Neural progenitor cell (in vitro differentiated cells): ENCODE data around the gene ASPHD1. TPM values are rescaled to one million over a fixed set of nuclear protein-coding genes. Genes with fewer than 3 reads are reported as not detected.
A peak's percentile ranks its signal among the peaks of the same experiment; 100 is the strongest.

Experiments used
- DNase-seq: peaks from one replicate; pipeline ENCODE4 v3.0.0-alpha.2; 2016; ENCODE audit warnings: low spot score
- H2AFZ ChIP-seq: fragments of 200-600 bp; sonication (generic); replicated peaks from 2 replicates; pipeline ENCODE4 v1.6.1; 2016; ENCODE audit warnings: antibody characterized with exemption
- H3F3A ChIP-seq: fragments of 200-600 bp; sonication (generic); 2 replicates; pipeline ENCODE4 v1.6.1; 2016; ENCODE audit warnings: antibody characterized with exemption, low read depth
- H3K27ac ChIP-seq: fragments of 200-600 bp; sonication (generic); 2 replicates; pipeline ENCODE4 v1.5.1; 2016; ENCODE audit warnings: mild to moderate bottlenecking
- H3K27me3 ChIP-seq: fragments of 200-600 bp; sonication (generic); 2 replicates; pipeline ENCODE4 v1.6.1; 2016; ENCODE audit warnings: mild to moderate bottlenecking, moderate library complexity
- H3K36me3 ChIP-seq: fragments of 200-600 bp; sonication (generic); 2 replicates; pipeline ENCODE4 v1.5.1; 2016
- H3K4me1 ChIP-seq: fragments of 200-600 bp; sonication (generic); 2 replicates; pipeline ENCODE4 v1.6.1; 2016; ENCODE audit warnings: mixed run types
- H3K4me2 ChIP-seq: fragments of 200-600 bp; sonication (generic); 2 replicates; pipeline ENCODE4 v1.6.1; 2016
- H3K4me3 ChIP-seq: fragments of 200-600 bp; sonication (generic); 2 replicates; pipeline ENCODE4 v1.5.1; 2016
- H3K79me2 ChIP-seq: fragments of 200-600 bp; sonication (generic); 2 replicates; pipeline ENCODE4 v1.6.1; 2016; ENCODE audit warnings: low read depth
- H3K9ac ChIP-seq: fragments of 200-600 bp; sonication (generic); 2 replicates; pipeline ENCODE4 v1.6.1; 2016
- H3K9me3 ChIP-seq: fragments of 200-600 bp; sonication (generic); 2 replicates; pipeline ENCODE4 v1.5.1; 2016; ENCODE audit warnings: low read depth
- H4K20me1 ChIP-seq: fragments of 200-600 bp; sonication (generic); 2 replicates; pipeline ENCODE4 v1.6.1; 2016; ENCODE audit warnings: low read depth
- H3K27ac Mint-ChIP-seq: 3 replicates; pipeline ENCODE4 v1.8.0; 2021; ENCODE audit warnings: mixed read lengths
- H3K27me3 Mint-ChIP-seq: 2 replicates; pipeline ENCODE4 v1.8.0; 2022; ENCODE audit warnings: low read depth, mild to moderate bottlenecking, inconsistent platforms, moderate library complexity, mixed read lengths; ENCODE audit not compliant: insufficient read depth
- H3K36me3 Mint-ChIP-seq: 3 replicates; pipeline ENCODE4 v1.8.0; 2021; ENCODE audit warnings: mixed read lengths
- H3K4me1 Mint-ChIP-seq: 3 replicates; pipeline ENCODE4 v1.8.0; 2021; ENCODE audit warnings: mixed read lengths
- H3K4me3 Mint-ChIP-seq: 3 replicates; pipeline ENCODE4 v1.8.0; 2021; ENCODE audit warnings: mild to moderate bottlenecking, moderate library complexity, mixed read lengths
- H3K9me3 Mint-ChIP-seq: 3 replicates; pipeline ENCODE4 v1.8.0; 2020; ENCODE audit warnings: mixed read lengths
- EZH2 ChIP-seq: fragments of 200-600 bp; sonication (generic); IDR thresholded peaks from 2 replicates; pipeline ENCODE4 v1.6.1; 2017; ENCODE audit warnings: antibody characterized with exemption, mild to moderate bottlenecking, moderate library complexity
- EZH2phosphoT487 ChIP-seq: fragments of 200-600 bp; sonication (generic); IDR thresholded peaks from 2 replicates; pipeline ENCODE4 v1.6.1; 2017; ENCODE audit warnings: antibody characterized with exemption
- total RNA-seq: library from RNA; depleted of rRNA; stranded (reverse); fragments of >200 nt; gene quantifications from 2 replicates; pipeline ENCODE4 v1.2.3, GENCODE V29; 2015; ENCODE audit warnings: low replicate concordance
- TF ChIP-seq, protein P1 (sequence below): fragments of 200-600 bp; sonication (generic); IDR thresholded peaks from 2 replicates; pipeline ENCODE4 v1.5.1; 2017; ENCODE audit warnings: antibody characterized with exemption, mild to moderate bottlenecking

The ASPHD1 gene
- total RNA-seq, 1 donor from 2014 or later = 0.97 TPM

DNA sequence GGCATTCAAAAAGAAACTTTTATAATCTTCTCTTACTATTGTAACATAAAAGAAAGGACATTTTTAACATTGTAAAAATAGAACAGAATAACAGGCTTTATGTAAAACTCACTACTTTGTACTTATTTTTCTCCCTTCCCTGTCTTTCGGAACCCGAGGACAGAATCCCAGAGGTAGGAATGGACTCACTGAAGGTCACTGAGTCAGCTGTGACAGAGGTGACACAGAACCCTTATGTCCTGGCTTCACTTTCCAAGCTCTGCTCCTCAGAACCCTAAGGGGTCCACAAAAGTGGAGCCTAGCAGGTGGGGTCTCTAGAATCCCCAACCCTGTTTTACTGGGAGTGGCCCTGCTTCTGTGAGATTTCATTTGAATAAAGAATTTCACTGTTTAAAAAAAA is 22.0 kb downstream of the ASPHD1 start:
- peaks cover 4% of the 10 kb centered on the region for H3F3A ChIP-seq
- TF ChIP-seq, protein P1, sequence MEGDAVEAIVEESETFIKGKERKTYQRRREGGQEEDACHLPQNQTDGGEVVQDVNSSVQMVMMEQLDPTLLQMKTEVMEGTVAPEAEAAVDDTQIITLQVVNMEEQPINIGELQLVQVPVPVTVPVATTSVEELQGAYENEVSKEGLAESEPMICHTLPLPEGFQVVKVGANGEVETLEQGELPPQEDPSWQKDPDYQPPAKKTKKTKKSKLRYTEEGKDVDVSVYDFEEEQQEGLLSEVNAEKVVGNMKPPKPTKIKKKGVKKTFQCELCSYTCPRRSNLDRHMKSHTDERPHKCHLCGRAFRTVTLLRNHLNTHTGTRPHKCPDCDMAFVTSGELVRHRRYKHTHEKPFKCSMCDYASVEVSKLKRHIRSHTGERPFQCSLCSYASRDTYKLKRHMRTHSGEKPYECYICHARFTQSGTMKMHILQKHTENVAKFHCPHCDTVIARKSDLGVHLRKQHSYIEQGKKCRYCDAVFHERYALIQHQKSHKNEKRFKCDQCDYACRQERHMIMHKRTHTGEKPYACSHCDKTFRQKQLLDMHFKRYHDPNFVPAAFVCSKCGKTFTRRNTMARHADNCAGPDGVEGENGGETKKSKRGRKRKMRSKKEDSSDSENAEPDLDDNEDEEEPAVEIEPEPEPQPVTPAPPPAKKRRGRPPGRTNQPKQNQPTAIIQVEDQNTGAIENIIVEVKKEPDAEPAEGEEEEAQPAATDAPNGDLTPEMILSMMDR = no peak
- no peak for TF ChIP-seq EZH2
- TF ChIP-seq EZH2phosphoT487 = no peak
- H3K27me3 Mint-ChIP-seq = peaks cover 3% of the 10 kb centered on the region

DNA sequence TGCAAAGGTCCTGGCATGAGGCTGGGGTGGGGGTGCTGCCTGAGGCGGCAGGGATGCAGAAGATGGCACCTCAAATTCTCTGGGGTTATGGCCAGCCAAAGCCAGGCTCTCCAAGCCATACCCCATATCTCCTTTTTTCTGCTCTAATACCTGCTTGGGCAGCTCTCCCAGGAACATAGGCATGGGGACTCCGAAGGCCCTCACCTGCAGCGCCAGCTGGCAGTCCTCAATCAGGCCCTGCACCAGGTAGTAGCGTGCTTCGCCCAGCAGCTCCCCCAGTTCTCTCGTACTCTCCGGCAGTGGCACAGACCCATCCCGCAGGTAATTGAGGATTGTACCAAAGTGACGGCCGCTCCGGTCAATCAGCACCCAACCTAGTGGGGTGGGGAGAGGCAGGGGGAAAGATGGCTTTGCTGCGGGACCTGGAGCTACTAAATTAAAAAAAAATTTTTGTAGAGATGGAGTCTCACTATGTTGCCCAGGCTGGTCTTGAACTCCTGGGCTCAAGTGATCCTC is 22.8 kb downstream of the ASPHD1 start:
- Histone ChIP-seq H3K9ac (no peak overlapping the region), H3K4me3 (no peak overlapping the region), H3K9me3 (no peaks in the 10 kb centered on the region), H3K36me3 (peaks cover under 1% of the 10 kb centered on the region), H3K79me2 (peaks cover 13% of the 10 kb centered on the region), H4K20me1 (peaks cover 5% of the 10 kb centered on the region), H2AFZ (no peak overlapping the region), H3K4me1 (peaks cover 11% of the 10 kb centered on the region), H3F3A (peaks cover 4% of the 10 kb centered on the region), H3K27ac (no peak overlapping the region), H3K4me2 (no peak overlapping the region), H3K27me3 (no peaks in the 10 kb centered on the region)
- Mint-ChIP-seq H3K4me1 (peaks cover 26% of the 10 kb centered on the region), H3K4me3 (no peak overlapping the region), H3K27ac (no peak overlapping the region), H3K9me3 (no peaks in the 10 kb centered on the region), H3K27me3 (peaks cover 3% of the 10 kb centered on the region), H3K36me3 (peaks cover 12% of the 10 kb centered on the region)
- DNase-seq = no peak
- TF ChIP-seq EZH2 (no peak), EZH2phosphoT487 (no peak)
- TF ChIP-seq, protein P1 = no peak

More for the DNA sequence above, 22.0 kb downstream of the ASPHD1 start:
- no peak overlapping the region for H3K4me3 ChIP-seq
- H3K4me1 ChIP-seq = peaks cover 11% of the 10 kb centered on the region
- H3K9ac ChIP-seq = no peak overlapping the region
- Mint-ChIP-seq H3K27ac (no peak overlapping the region), H3K9me3 (no peaks in the 10 kb centered on the region), H3K36me3 (peaks cover 10% of the 10 kb centered on the region), H3K4me3 (peak overlapping the region; percentile 3), H3K4me1 (peaks cover 23% of the 10 kb centered on the region)
- H3K27ac ChIP-seq = no peak overlapping the region
- H4K20me1 ChIP-seq = peaks cover 5% of the 10 kb centered on the region
- no peaks in the 10 kb centered on the region for H3K9me3 ChIP-seq
- H3K4me2 ChIP-seq = no peak overlapping the region
- DNase-seq = no peak
- no peak overlapping the region for H2AFZ ChIP-seq
- H3K79me2 ChIP-seq = peaks cover 13% of the 10 kb centered on the region
- H3K27me3 ChIP-seq = no peaks in the 10 kb centered on the region
- peaks cover 2% of the 10 kb centered on the region for H3K36me3 ChIP-seq

DNA sequence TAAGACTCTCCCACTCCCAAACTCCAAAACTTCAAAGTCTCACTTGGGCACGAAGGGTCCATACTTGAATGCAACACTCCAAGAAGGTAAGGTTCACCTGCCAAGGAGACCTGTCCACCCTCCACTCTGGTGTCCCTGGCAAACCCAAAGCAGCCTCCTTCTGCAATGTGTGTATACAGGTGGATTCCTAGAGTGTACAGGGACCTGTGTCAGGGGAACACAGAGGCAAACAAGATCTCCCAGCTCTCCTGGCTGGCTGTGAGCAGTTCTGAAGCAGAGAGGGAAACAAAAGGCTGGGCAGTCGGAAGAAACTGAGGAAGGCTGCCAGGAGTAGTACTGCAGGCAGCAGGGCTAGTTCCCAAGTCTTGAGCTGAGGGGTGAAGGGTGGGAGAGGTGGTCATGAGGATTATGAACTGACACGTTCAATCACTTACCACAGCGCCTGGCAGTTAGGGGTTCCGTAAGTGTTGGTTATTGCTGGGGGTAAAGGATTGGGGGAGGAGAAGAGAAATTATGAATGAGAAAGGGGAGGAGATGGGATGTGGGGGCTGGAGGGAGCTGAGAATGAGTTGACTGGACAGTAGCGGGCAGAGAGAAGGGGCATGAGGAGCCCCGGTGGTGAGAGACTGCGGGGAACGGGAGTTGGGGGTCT is 24.9 kb downstream of the ASPHD1 start:
- Histone ChIP-seq H3K4me3 (peak overlapping the region; percentile 78), H3K9me3 (no peaks in the 10 kb centered on the region), H3K27me3 (no peaks in the 10 kb centered on the region), H3F3A (peaks cover 4% of the 10 kb centered on the region), H3K4me2 (peak overlapping the region; percentile 97), H3K36me3 (no peaks in the 10 kb centered on the region), H3K4me1 (peaks cover 11% of the 10 kb centered on the region), H2AFZ (peak overlapping the region; percentile 74), H3K79me2 (peaks cover 13% of the 10 kb centered on the region), H3K27ac (no peak overlapping the region), H4K20me1 (peaks cover 5% of the 10 kb centered on the region), H3K9ac (peak overlapping the region; percentile 66)
- Mint-ChIP-seq H3K27ac (peak overlapping the region; percentile 69), H3K36me3 (peaks cover 10% of the 10 kb centered on the region), H3K4me3 (peak overlapping the region; percentile 95), H3K9me3 (no peaks in the 10 kb centered on the region), H3K4me1 (peaks cover 26% of the 10 kb centered on the region), H3K27me3 (peaks cover 5% of the 10 kb centered on the region)
- TF ChIP-seq, protein P1 = no peak
- TF ChIP-seq EZH2phosphoT487 (no peak), EZH2 (no peak)
- DNase-seq = peak; percentile 35
